ENCODE measurements around the gene PRSS23.
A peak's percentile ranks its signal among the peaks of the same experiment; 100 is the strongest.
"Not testable (repeated sequence)": the region's sequence is repeated elsewhere in the genome, so short reads cannot be mapped to it uniquely, and the experiment has no call there.

The PRSS23 gene

GRCh38 chr11:86812322-86812670 is 12.0 kb downstream of the PRSS23 start:
- Histone ChIP-seq H3K4me1 (ENCODE audit: insufficient read depth, insufficient read length) (no peaks in the 10 kb centered on the region), H3K9me3 (ENCODE audit: insufficient read depth, low read length) (no peaks in the 10 kb centered on the region), H3K27me3 (ENCODE audit: insufficient read depth, insufficient read length) (no peaks in the 10 kb centered on the region), H3K4me3 (ENCODE audit: insufficient read length, low read depth) (no peak overlapping the region), H3K36me3 (ENCODE audit: insufficient read depth, insufficient read length, low read length) (peaks cover 16% of the 10 kb centered on the region), H3K9ac (ENCODE audit: insufficient read length, low read depth) (no peak overlapping the region)
- no peak for TF ChIP-seq YY1 (IDR thresholded peaks at IDR 0.05; ENCODE audit: insufficient read depth, insufficient read length)
- DNase-seq (ENCODE audit: low read depth, low spot score), result no peak

GRCh38 chr11:86812981-86813380 is 12.6 kb downstream of the PRSS23 start:
- Histone ChIP-seq H3K36me3 (ENCODE audit: insufficient read depth, insufficient read length, low read length) (peaks cover 10% of the 10 kb centered on the region), H3K4me3 (ENCODE audit: insufficient read length, low read depth) (no peak overlapping the region), H3K4me1 (ENCODE audit: insufficient read depth, insufficient read length) (no peaks in the 10 kb centered on the region), H3K9ac (ENCODE audit: insufficient read length, low read depth) (no peak overlapping the region), H3K9me3 (ENCODE audit: insufficient read depth, low read length) (no peaks in the 10 kb centered on the region), H3K27me3 (ENCODE audit: insufficient read depth, insufficient read length) (no peaks in the 10 kb centered on the region)
- TF ChIP-seq SUZ12 (IDR thresholded peaks at IDR 0.05; ENCODE audit: extremely low read depth, insufficient read depth, insufficient read length) (no peak), ZNF274 (IDR thresholded peaks at IDR 0.05; ENCODE audit: low read depth, low read length) (no peak), YY1 (IDR thresholded peaks at IDR 0.05; ENCODE audit: insufficient read depth, insufficient read length) (no peak)
- no peak for DNase-seq (ENCODE audit: low read depth, low spot score)

GRCh38 chr11:86814775-86815174 is 14.4 kb downstream of the PRSS23 start:
- no peaks in the 10 kb centered on the region for H3K9me3 ChIP-seq (ENCODE audit: insufficient read depth, low read length)
- peaks cover 2% of the 10 kb centered on the region for H3K4me1 ChIP-seq (ENCODE audit: insufficient read depth, insufficient read length)
- no peak for TF ChIP-seq YY1 (IDR thresholded peaks at IDR 0.05; ENCODE audit: insufficient read depth, insufficient read length)
- no peak for TF ChIP-seq ZNF274 (IDR thresholded peaks at IDR 0.05; ENCODE audit: low read depth, low read length)
- no peak for TF ChIP-seq SUZ12 (IDR thresholded peaks at IDR 0.05; ENCODE audit: extremely low read depth, insufficient read depth, insufficient read length)
- DNase-seq (ENCODE audit: low read depth, low spot score), result no peak
- no peaks in the 10 kb centered on the region for H3K27me3 ChIP-seq (ENCODE audit: insufficient read depth, insufficient read length)
- H3K9ac ChIP-seq (ENCODE audit: insufficient read length, low read depth), result no peak overlapping the region
- H3K36me3 ChIP-seq (ENCODE audit: insufficient read depth, insufficient read length, low read length), result no peaks in the 10 kb centered on the region
- no peak overlapping the region for H3K4me3 ChIP-seq (ENCODE audit: insufficient read length, low read depth)

- H3K9ac ChIP-seq (ENCODE audit: insufficient read length, low read depth), result no peak overlapping the region
- no peaks in the 10 kb centered on the region for H3K27me3 ChIP-seq (ENCODE audit: insufficient read depth, insufficient read length)
- H3K4me1 ChIP-seq (ENCODE audit: insufficient read depth, insufficient read length), result peaks cover 2% of the 10 kb centered on the region
- no peaks in the 10 kb centered on the region for H3K36me3 ChIP-seq (ENCODE audit: insufficient read depth, insufficient read length, low read length)
- H3K4me3 ChIP-seq (ENCODE audit: insufficient read length, low read depth), result no peak overlapping the region
- TF ChIP-seq YY1 (IDR thresholded peaks at IDR 0.05; ENCODE audit: insufficient read depth, insufficient read length) (no peak), ZNF274 (IDR thresholded peaks at IDR 0.05; ENCODE audit: low read depth, low read length) (no peak), SUZ12 (IDR thresholded peaks at IDR 0.05; ENCODE audit: extremely low read depth, insufficient read depth, insufficient read length) (no peak)
- H3K9me3 ChIP-seq (ENCODE audit: insufficient read depth, low read length), result no peaks in the 10 kb centered on the region
- no peak for DNase-seq (ENCODE audit: low read depth, low spot score)
Observed at GRCh38 chr11:86815726-86816125, 15.4 kb downstream of the PRSS23 start.

GRCh38 chr11:86816251-86816726 is 15.9 kb downstream of the PRSS23 start:
- no peak for DNase-seq (ENCODE audit: low read depth, low spot score)
- no peaks in the 10 kb centered on the region for H3K36me3 ChIP-seq (ENCODE audit: insufficient read depth, insufficient read length, low read length)
- no peak overlapping the region for H3K4me3 ChIP-seq (ENCODE audit: insufficient read length, low read depth)
- no peaks in the 10 kb centered on the region for H3K9me3 ChIP-seq (ENCODE audit: insufficient read depth, low read length)
- H3K27me3 ChIP-seq (ENCODE audit: insufficient read depth, insufficient read length), result no peaks in the 10 kb centered on the region
- TF ChIP-seq ZNF274 (IDR thresholded peaks at IDR 0.05; ENCODE audit: low read depth, low read length) (no peak), SUZ12 (IDR thresholded peaks at IDR 0.05; ENCODE audit: extremely low read depth, insufficient read depth, insufficient read length) (no peak), YY1 (IDR thresholded peaks at IDR 0.05; ENCODE audit: insufficient read depth, insufficient read length) (no peak)
- H3K4me1 ChIP-seq (ENCODE audit: insufficient read depth, insufficient read length), result peaks cover 2% of the 10 kb centered on the region
- no peak overlapping the region for H3K9ac ChIP-seq (ENCODE audit: insufficient read length, low read depth)

- H3K4me3 ChIP-seq (ENCODE audit: insufficient read length, low read depth), result no peak overlapping the region
- TF ChIP-seq YY1 (IDR thresholded peaks at IDR 0.05; ENCODE audit: insufficient read depth, insufficient read length) (no peak), SUZ12 (IDR thresholded peaks at IDR 0.05; ENCODE audit: extremely low read depth, insufficient read depth, insufficient read length) (no peak), ZNF274 (IDR thresholded peaks at IDR 0.05; ENCODE audit: low read depth, low read length) (no peak)
- DNase-seq (ENCODE audit: low read depth, low spot score), result peak; percentile 39
- H3K4me1 ChIP-seq (ENCODE audit: insufficient read depth, insufficient read length), result peaks cover 2% of the 10 kb centered on the region
- H3K36me3 ChIP-seq (ENCODE audit: insufficient read depth, insufficient read length, low read length), result no peaks in the 10 kb centered on the region
- H3K9me3 ChIP-seq (ENCODE audit: insufficient read depth, low read length), result no peaks in the 10 kb centered on the region
- no peaks in the 10 kb centered on the region for H3K27me3 ChIP-seq (ENCODE audit: insufficient read depth, insufficient read length)
- H3K9ac ChIP-seq (ENCODE audit: insufficient read length, low read depth), result no peak overlapping the region
Observed at GRCh38 chr11:86818462-86819192, 18.3 kb downstream of the PRSS23 start.

- not testable (repeated sequence) for H3K4me3 ChIP-seq (ENCODE audit: insufficient read length, low read depth)
Observed at GRCh38 chr11:86824139-86824538, 23.8 kb downstream of the PRSS23 start.

GRCh38 chr11:86834376-86834775 is 34.0 kb downstream of the PRSS23 start:
- H3K36me3 ChIP-seq (ENCODE audit: insufficient read depth, insufficient read length, low read length); H3K4me3 ChIP-seq (ENCODE audit: insufficient read length, low read depth); DNase-seq (ENCODE audit: low read depth, low spot score); H3K9ac ChIP-seq (ENCODE audit: insufficient read length, low read depth); H3K4me1 ChIP-seq (ENCODE audit: insufficient read depth, insufficient read length); H3K9me3 ChIP-seq (ENCODE audit: insufficient read depth, low read length); H3K27me3 ChIP-seq (ENCODE audit: insufficient read depth, insufficient read length): not testable (repeated sequence)

More at GRCh38 chr11:86824139-86824538, 23.8 kb downstream of the PRSS23 start:
- H3K9ac ChIP-seq (ENCODE audit: insufficient read length, low read depth); H3K36me3 ChIP-seq (ENCODE audit: insufficient read depth, insufficient read length, low read length); DNase-seq (ENCODE audit: low read depth, low spot score); H3K9me3 ChIP-seq (ENCODE audit: insufficient read depth, low read length); H3K4me1 ChIP-seq (ENCODE audit: insufficient read depth, insufficient read length); H3K27me3 ChIP-seq (ENCODE audit: insufficient read depth, insufficient read length): not testable (repeated sequence)

- not testable (repeated sequence) for DNase-seq (ENCODE audit: low read depth, low spot score)
Observed at GRCh38 chr11:86844762-86845508, 44.6 kb downstream of the PRSS23 start.

More at GRCh38 chr11:86844762-86845508, 44.6 kb downstream of the PRSS23 start:
- not testable (repeated sequence) for H3K4me1 ChIP-seq (ENCODE audit: insufficient read depth, insufficient read length); H3K27me3 ChIP-seq (ENCODE audit: insufficient read depth, insufficient read length); H3K4me3 ChIP-seq (ENCODE audit: insufficient read length, low read depth); H3K9me3 ChIP-seq (ENCODE audit: insufficient read depth, low read length); H3K9ac ChIP-seq (ENCODE audit: insufficient read length, low read depth); H3K36me3 ChIP-seq (ENCODE audit: insufficient read depth, insufficient read length, low read length)

All from NT2/D1 (cell line).